HEK293T (cell line): ENCODE results near the gene DIAPH1.
A peak's percentile ranks its signal among the peaks of the same experiment; 100 is the strongest.

Experiments
- CTCF ChIA-PET: fragments of 350-600 bp; formaldehyde crosslinking; extraction: SDS; loops from one replicate; lab custom pipeline; 2021; ENCODE audit warnings: antibody characterized with exemption, inconsistent platforms; lab: Yijun Ruan, JAX
- POLR2A ChIA-PET: fragments of 350-600 bp; formaldehyde crosslinking; extraction: SDS; loops from one replicate; lab custom pipeline; 2020; ENCODE audit warnings: antibody characterized with exemption, inconsistent platforms; lab: Yijun Ruan, JAX
- DNase-seq: peaks from one replicate; pipeline ENCODE4 v3.0.0; 2012; ENCODE audit warnings: mixed read lengths; ENCODE audit errors: extremely low spot score
- ARNT ChIP-seq: fragments of 450-650 bp; IDR thresholded peaks from 2 replicates; pipeline ENCODE4 v1.6.1; 2017; ENCODE audit warnings: mild to moderate bottlenecking
- BHLHE40 ChIP-seq: fragments of 450-650 bp; IDR thresholded peaks from 2 replicates; pipeline ENCODE4 v1.6.1; 2016; ENCODE audit warnings: mild to moderate bottlenecking, moderate library complexity, borderline replicate concordance
- CTBP1 ChIP-seq: fragments of 450-650 bp; IDR thresholded peaks from 2 replicates; pipeline ENCODE4 v1.6.1; 2016; ENCODE audit warnings: borderline replicate concordance
- ELF4 ChIP-seq: fragments of 450-650 bp; IDR thresholded peaks from 2 replicates; pipeline ENCODE4 v1.6.1; 2017; ENCODE audit warnings: antibody characterized with exemption
- FOXA1 ChIP-seq: fragments of 450-650 bp; IDR thresholded peaks from 2 replicates; pipeline ENCODE4 v1.6.1; 2016; ENCODE audit warnings: mild to moderate bottlenecking
- FOXK2 ChIP-seq: fragments of 450-650 bp; IDR thresholded peaks from 2 replicates; pipeline ENCODE4 v1.6.1; 2016; ENCODE audit warnings: mild to moderate bottlenecking
- FOXM1 ChIP-seq: fragments of 450-650 bp; IDR thresholded peaks from 2 replicates; pipeline ENCODE4 v1.6.1; 2017; ENCODE audit warnings: mild to moderate bottlenecking, borderline replicate concordance
- HDGF ChIP-seq: fragments of 450-650 bp; IDR thresholded peaks from 2 replicates; pipeline ENCODE4 v1.6.1; 2017; ENCODE audit warnings: antibody characterized with exemption, borderline replicate concordance
- L3MBTL2 ChIP-seq: fragments of 450-650 bp; conservative IDR thresholded peaks from 2 replicates; pipeline ENCODE4 v1.6.1; 2016; ENCODE audit warnings: mild to moderate bottlenecking
- LEF1 ChIP-seq: fragments of 450-650 bp; IDR thresholded peaks from 2 replicates; pipeline ENCODE4 v1.6.1; 2017; ENCODE audit warnings: mild to moderate bottlenecking, borderline replicate concordance
- NFRKB ChIP-seq: fragments of 450-650 bp; IDR thresholded peaks from 2 replicates; pipeline ENCODE4 v1.6.1; 2016; ENCODE audit warnings: mild to moderate bottlenecking, moderate library complexity
- SP1 ChIP-seq: fragments of 450-650 bp; IDR thresholded peaks from 2 replicates; pipeline ENCODE4 v1.6.1; 2017
- SUZ12 ChIP-seq: fragments of 450-650 bp; IDR thresholded peaks from 2 replicates; pipeline ENCODE4 v1.6.1; 2016; ENCODE audit warnings: mild to moderate bottlenecking
- TARDBP ChIP-seq: fragments of 450-650 bp; IDR thresholded peaks from 2 replicates; pipeline ENCODE4 v1.6.1; 2016
- ZNF384 ChIP-seq: fragments of 450-650 bp; IDR thresholded peaks from 2 replicates; pipeline ENCODE4 v1.6.1; 2016
- TF ChIP-seq, protein P1 (sequence below): fragments of 450-650 bp; IDR thresholded peaks from 2 replicates; pipeline ENCODE4 v1.6.1; 2016

DIAPH1 gene

DNA sequence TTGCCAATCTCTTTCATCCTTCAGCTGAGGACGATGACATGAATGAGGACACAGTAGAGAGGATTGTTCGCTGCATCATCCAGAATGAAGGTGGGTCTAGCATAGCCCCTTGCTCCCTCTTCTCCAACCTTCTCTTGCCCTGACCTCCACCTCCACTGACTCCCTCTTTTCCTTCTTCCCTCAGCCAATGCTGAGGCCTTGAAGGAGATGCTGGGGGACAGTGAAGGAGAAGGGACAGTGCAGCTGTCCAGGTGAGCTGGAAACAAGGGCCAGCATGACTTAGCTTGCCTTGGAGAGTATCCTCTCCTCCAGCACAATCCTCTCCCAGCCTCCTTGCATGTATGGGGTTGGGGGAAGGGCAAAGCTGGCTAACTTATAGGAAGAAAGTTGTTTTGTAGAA, 20.0 kb upstream of the DIAPH1 start:
- ChIA-PET POLR2A (interaction anchor here (1.3 to 3.5 kb wide), 2 partner anchors 8 to 20 kb away, joined by 3 to 27 read pairs; partner anchors contain the start of gene DIAPH1), CTCF (no interaction called here)

DNA sequence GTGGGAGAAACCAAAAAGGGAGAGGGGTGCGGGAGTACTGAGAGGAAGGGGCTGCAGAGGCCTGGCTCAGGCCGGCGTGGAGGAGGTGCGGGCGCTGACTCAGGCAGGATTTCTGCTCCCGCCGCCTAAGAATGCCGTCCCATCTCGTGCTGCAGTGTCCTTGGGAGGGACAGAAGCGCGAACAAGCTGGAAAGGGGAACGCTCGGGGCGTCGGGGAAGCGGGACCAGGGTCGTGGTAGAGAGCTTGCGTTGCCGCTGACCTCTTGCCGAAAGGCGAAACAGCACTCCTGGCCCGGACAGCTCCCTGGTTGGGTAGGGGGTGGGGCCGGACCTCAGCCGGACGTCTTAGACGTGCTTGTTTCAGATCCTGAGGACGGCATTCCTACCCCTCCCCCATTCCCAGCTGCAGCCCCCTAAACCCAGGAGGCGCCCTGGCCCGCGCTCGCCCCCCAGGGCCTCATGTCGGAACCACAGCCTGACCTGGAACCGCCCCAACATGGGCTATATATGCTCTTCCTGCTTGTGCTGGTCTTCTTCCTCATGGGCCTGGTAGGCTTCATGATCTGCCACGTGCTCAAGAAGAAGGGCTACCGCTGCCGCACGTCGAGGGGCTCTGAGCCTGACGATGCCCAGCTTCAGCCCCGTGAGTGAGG, 19.1 kb upstream of the DIAPH1 start:
- CTCF ChIA-PET, result interaction anchor here (0.6 to 10.4 kb wide), 8 partner anchors 9 to 1608 kb away, joined by 3 to 101 read pairs (median 4); partner anchors contain the start of gene DIAPH1
- POLR2A ChIA-PET, result interaction anchor here (1.0 to 3.5 kb wide), 12 partner anchors 9 to 332 kb away, joined by 3 to 61 read pairs (median 8); partner anchors contain the start of genes ARAP3, DELE1 and DIAPH1
- DNase-seq, result peak; percentile 31
- no peak for TF ChIP-seq TARDBP
- TF ChIP-seq LEF1, result no peak
- no peak for TF ChIP-seq SUZ12
- TF ChIP-seq SP1, result no peak
- no peak for TF ChIP-seq HDGF
- TF ChIP-seq, protein P1, sequence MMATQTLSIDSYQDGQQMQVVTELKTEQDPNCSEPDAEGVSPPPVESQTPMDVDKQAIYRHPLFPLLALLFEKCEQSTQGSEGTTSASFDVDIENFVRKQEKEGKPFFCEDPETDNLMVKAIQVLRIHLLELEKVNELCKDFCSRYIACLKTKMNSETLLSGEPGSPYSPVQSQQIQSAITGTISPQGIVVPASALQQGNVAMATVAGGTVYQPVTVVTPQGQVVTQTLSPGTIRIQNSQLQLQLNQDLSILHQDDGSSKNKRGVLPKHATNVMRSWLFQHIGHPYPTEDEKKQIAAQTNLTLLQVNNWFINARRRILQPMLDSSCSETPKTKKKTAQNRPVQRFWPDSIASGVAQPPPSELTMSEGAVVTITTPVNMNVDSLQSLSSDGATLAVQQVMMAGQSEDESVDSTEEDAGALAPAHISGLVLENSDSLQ, result no peak
- no peak for TF ChIP-seq ELF4
- no peak for TF ChIP-seq BHLHE40
- TF ChIP-seq FOXA1, result no peak
- TF ChIP-seq ARNT, result no peak

More for the DNA sequence above, 20.0 kb upstream of the DIAPH1 start:
- TF ChIP-seq BHLHE40, result no peak
- no peak for TF ChIP-seq FOXK2
- TF ChIP-seq L3MBTL2, result no peak
- no peak for DNase-seq

DNA sequence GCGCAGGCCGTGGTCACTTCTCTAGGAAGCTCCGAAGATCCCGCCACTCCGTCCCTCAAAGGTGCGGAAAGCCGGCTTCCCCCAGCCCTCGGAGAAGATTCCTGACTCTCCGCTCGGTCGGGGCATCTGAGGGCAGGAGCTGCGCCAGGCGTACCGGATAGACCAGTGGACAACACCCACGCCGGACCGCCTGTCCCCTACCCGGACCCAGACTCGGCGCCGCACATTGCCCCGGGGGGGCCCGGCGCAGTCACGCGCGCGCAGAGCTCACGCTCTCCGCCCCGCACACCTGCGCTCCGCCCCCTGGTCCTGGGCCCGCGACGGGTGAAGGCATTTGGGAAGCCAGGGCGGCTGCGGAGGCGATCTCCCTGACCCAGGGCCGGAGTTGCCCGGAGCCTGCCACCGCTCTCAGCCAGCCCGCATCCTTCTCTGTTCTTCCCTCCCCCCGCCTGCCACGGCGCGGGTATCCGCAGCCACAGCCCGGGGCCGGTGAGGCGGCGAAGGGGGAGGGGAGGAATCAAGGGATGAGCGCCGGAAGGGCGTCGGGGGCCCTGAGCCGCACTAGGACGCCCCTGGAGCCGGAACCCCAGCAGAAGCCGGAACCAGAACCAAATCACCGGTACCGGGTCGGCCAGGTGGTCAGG, 18.4 kb upstream of the DIAPH1 start:
- CTCF ChIA-PET, result interaction anchor here (0.6 to 10.4 kb wide), 10 partner anchors 10 to 1608 kb away, joined by 3 to 101 read pairs (median 4); partner anchors contain the start of genes DIAPH1 and RNF14
- POLR2A ChIA-PET, result interaction anchor here (0.6 to 3.5 kb wide), 30 partner anchors 8 to 449 kb away, joined by 3 to 61 read pairs (median 5); partner anchors contain the start of genes ARAP3, DELE1, DIAPH1 and FCHSD1
- TF ChIP-seq FOXM1 (no peak), ZNF384 (no peak), FOXK2 (no peak), ARNT (no peak), ELF4 (no peak), L3MBTL2 (peak; percentile 33; the same call in 1 of the 2 replicates)
- TF ChIP-seq, protein P1, result no peak
- peak; percentile 42 for DNase-seq

DNA sequence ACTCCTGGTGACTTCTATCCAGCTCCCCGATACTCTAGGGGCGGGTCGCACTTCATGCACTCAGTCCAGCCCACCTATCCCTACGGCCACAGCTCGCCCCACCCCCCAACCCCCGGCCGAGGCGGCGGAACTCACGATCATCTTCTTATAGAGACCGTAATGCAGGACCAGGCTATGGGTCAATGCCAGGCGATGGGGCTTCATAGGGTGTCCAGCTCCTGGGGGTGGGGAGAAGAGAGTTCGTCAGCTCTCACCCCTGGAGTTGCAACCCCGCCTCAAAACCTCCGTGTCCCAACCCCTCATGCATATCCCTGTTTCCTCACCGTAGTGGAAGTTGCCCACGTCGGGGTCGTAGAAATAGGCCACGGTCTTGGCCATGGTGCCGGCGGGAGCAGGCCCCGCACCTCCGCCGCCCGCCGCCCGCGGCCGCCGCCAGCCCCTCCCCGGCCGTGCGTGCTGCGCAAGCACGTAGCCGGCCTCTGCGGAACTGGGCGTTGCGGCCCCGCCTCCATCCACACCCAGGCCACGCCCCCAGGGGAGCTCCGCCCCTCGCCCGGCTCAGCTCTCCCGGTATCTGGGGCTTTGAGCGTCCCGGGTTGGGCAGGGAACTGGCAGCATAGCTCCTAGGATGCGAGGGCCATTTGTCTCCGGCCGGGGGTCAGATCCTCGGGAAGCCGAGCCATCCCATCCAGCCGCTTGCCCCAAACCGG, 17.8 kb upstream of the DIAPH1 start, which contains the start of the genes HDAC3 and RELL2:
Gene HDAC3 (minus strand): TSS at position 437 of the 710 bp plus-strand sequence. CDS start 59 bp downstream, at position 378.
Gene RELL2 (plus strand): TSS at position 585 of the 710 bp plus-strand sequence. CDS start 1,229 bp downstream, outside the sequence.
- POLR2A ChIA-PET, result interaction anchor here (0.6 to 3.5 kb wide), 33 partner anchors 8 to 449 kb away, joined by 3 to 61 read pairs (median 4); partner anchors contain the start of genes ARAP3, DELE1, DIAPH1 and FCHSD1
- CTCF ChIA-PET, result interaction anchor here (0.9 to 10.4 kb wide), 8 partner anchors 9 to 333 kb away, joined by 3 to 101 read pairs (median 4); partner anchors contain the start of genes DIAPH1 and RNF14

DNA sequence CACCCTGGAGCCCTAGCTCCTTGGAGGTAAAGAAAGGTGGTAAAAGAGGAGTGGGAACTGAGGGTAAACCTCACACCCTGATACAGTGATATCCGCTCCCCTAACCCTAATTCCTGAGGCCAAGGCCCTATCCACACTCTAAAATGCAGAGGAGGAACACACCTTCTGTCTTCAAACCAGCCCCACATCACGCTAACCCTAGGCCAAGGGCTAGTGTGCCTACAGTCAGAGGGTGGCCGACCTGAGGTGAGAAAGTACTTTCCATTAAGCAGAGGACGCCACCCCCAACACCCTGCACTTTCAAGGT, 17.3 kb upstream of the DIAPH1 start:
- ChIA-PET CTCF (interaction anchor here (1.3 to 10.4 kb wide), 2 partner anchors 16 to 44 kb away, joined by 3 to 101 read pairs; partner anchors contain the start of gene DIAPH1), POLR2A (interaction anchor here (0.7 to 3.5 kb wide), 15 partner anchors 10 to 288 kb away, joined by 3 to 61 read pairs (median 6); partner anchors contain the start of genes DELE1, DIAPH1 and FCHSD1)
- TF ChIP-seq SUZ12, result no peak
- DNase-seq, result no peak

More for the DNA sequence above, 17.8 kb upstream of the DIAPH1 start, which contains the start of the genes HDAC3 and RELL2:
- DNase-seq, result peak; percentile 98
- TF ChIP-seq SUZ12 (no peak), ZNF384 (no peak), HDGF (no peak), FOXK2 (no peak), LEF1 (no peak), TARDBP (no peak), ELF4 (no peak), NFRKB (no peak), SP1 (no peak), FOXM1 (no peak), BHLHE40 (no peak), FOXA1 (no peak), L3MBTL2 (no peak), ARNT (no peak), CTBP1 (no peak)
- TF ChIP-seq, protein P1, result no peak
